ENCODE measurements around the gene NUDT13.
A peak's percentile ranks its signal among the peaks of the same experiment; 100 is the strongest.

The NUDT13 gene

DNA sequence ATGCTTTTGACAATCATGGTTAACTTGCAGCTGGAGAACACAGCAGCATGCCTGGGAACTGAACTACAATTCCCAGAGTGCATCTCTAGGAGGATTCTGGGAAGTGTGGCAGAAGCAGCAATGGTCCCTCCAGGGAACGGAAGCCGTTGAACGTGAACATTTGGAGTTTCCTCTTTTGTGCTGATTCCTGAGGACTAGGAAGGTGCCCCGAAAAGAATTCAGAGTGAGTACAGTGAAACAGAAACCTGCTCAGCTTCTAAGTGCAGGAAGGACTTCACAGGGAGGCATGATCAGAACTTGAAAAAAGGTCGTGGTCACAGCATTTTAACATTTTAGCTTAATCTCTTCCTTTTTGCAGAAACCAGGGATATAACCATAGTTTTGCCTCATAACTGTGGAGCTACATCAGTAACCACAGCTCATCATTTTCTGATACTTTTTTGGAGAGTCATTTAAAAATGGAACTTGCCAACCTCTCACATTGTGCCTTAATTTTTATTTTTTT is at the start of gene NUDT13:
TSS of gene NUDT13 (plus strand) at position 111 of the 505 bp plus-strand sequence. CDS start 3,911 bp downstream, outside the sequence.
- no peak for DNase-seq

DNA sequence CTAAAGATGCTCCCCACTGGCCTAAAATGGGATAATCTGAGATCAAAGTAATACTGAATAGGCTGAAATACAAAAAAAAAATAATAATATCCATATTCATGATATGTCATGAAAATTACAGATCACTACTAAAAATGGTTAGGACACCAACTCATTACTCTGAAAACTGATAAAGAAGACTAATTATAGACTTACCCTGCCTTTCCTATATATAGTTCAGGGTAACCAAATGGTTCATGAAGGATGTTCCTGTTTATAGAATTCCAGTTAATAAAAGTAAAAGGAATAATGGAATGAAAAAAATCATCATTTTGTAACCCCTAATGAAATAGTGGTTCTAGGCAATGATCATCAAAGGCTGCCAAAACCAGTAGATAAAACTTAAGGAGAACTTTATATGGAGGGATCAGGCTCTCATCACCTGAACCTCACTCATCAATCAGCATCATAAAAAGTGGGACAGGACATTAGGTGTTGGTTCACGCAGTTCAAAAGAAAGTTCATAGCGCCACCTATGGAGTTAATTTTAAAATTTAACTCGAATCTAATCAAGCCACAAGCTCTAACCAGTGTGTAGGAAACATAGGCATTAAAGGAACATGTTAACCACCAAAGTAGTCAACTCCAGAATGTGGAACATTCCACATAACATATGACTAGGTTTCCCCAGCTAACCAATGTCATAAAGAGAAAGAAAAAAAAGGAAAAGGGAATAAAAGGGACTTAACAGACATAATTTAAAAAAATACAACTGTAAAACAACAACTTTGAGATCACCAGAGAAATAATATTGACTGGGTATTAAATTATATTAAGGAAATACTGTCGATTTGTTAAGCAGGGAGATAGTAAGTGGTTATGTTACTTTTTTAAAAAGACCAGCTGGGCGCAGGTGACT is 49.3 kb upstream of the NUDT13 start:
- DNase-seq: no peak

DNA sequence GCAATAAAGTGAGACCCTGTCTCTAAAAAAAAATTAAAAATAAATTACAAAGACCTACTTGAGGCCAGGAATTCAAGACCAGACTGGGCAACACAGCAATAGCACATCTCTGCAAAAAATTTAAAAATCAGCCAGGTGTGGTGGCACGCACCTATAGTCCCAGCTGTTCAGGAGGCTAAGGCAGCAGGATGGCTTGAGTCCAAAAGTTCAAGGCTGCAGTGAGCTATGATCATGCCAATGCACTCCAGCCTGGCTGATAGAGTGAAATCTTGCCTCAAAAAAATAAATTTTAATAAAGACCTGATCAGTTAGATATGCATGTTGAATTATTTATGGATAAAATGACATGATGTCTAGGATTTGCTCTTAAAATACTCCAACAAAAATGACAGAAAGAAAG is 48.5 kb upstream of the NUDT13 start:
- DNase-seq: no peak

DNA sequence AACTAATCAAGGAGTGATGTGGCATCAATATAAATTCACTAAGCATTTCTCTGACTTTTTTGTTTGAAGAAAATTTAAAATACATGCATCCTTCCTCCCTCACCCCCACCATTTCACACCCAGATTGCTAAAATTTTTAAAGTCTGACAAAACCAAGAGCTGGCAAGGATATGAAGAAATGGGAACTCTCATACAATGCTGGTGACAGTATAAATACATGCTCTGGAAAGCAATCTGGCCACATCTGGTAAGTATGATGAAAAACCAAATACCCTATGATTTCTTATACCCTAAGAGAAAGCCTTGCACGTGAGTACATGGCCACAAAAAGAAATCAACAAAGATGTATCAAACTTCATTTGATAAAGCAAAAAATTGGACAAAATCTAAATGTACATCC is 44.8 kb upstream of the NUDT13 start:
- no peak for DNase-seq

DNA sequence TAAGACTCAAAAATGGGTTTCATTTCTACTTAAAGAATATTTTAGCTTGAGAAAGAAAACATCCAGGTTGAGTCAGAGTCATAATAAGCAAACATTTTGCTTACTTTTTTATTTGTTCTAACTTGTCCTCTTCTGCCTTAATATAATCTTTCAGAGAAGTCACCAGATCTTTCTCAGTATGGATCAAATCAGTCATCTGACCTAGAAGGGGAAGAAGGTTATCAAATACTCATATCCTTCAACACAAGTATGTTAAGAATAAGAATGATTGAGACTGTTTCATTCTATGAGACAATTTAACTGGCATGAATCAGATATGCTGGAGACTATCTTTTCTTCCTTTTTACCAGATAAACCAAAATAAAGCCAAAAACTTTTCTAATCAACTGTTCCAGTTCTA is 36.6 kb upstream of the NUDT13 start:
- no peak for DNase-seq

DNA sequence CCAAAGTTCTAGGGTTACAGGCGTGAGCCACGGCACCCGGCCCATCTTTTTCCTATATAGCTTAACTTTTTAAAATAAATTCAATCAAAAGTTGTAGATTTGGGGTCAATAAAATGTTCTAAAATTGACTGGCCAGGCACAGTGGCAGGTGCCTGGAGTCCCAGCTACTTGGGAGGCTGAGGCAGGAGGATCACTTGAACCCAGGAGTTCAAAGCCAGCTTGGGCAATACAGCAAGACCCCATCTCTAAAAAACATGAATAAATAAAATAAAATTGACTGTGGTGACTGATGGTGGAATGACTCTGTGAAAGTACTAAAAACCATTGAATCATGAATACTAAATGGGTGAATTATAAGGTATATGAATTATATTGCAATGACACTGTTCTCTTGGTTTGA is 34.4 kb upstream of the NUDT13 start:
- no peak for DNase-seq

DNA sequence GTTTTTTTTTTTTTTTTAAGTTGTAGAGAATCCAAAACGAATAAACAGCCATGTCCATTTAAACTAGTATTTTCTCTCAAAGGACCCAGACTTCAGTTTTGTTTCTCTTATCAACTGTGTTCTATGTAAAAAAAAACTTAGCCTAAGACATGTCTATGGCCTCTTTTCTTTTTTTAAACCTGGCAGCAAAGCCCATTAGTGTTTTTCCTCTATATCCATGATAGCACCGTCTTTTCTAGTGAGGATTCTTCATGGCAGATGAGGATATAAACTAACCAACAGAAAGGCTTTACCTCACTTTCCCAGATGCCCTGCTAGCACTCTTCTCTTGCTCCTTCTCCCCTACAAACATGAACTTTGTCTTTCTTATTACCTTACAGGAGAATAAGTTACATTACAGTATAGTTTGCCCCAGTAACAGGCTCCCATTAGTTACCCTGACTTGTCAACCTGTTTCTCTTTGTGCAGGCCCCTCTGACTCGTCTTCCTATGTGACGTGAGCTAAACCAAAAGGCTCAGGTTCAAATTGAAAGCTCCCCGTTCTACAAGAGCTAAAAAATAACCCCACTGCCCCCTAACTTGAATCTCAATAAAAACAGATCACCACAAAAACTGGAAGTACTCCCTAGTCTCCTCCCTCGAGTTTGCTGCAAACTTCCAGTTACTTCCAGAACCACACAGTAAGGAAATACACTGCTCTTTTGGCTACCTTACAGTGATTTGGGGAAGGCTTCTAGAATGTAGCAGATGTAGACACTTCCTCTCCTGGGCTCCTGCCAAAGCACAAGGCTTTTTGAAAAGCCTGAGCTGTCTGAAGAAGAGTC is 33.7 kb upstream of the NUDT13 start:
- no peak for DNase-seq

DNA sequence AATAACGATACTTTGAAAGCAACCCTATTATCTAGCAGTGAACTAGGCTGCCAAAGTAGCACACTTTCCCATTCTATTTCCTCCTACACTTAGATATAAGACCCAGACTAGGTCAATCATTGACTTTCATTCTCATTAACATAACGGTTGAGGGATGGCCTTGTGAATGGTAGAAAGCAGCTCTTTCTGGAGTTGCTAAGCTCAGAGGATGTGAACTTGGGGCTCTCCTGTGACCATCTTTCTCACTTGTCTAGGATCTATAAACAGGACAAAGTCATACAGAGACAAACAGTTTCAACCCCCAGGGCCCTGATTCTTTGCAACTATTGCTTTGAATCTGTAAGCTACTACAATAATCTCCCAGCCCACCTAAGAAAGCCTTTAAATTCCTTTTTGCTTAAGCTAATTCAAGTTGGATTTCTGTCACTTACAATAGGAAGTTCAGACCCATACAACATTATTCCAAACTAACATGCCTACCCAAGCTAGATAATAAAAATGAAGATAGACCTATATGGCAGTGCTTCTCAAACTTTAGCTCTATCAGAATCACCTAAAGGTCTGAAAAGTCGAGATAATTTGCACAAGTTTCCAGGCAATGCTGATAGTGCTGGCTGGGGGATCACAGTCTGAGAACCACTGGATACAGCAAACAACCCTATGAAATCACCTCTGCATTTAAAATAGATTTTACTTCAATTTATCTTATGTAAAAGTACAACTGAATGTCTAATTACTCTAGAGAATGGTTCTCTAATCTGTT is 30.3 kb upstream of the NUDT13 start:
- no peak for DNase-seq

DNA sequence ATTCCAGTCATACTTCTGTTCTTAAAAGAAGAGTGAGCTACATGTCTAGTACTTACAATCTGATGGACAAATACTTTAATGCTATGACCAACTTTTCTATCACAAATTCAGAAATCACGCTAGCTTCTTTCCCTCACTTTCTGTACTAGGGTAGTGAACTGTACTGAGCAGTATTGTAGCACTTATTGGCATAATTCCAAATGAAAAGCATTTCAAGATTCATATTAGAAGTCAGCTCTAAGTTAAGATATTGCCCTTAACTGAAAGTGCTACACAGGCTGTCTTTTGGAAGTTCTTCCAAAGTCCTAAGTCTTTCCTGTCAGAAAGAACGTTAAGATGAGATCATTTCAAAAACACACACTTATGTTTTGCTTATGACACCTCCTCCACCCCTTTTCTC is 27.0 kb upstream of the NUDT13 start:
- no peak for DNase-seq

DNA sequence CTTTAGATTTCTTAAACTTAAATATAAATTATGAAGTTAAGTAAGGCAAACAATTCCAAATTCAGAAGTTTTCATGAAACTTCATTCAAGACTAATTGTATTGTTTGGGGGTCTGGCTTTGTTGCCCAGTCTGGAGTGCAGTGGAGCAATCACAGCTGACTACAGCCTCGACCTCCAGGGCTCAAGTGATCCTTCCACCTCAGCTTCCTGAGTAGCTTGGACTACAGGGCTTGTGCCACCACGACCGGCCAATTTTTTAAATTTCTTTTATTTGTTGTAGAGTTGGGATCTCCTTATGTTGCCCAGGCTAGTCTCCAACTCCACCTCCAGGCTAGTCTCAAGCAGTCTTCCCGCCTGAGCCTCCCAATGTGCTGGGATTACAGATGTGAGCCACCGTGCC is 26.0 kb upstream of the NUDT13 start:
- no peak for DNase-seq

DNA sequence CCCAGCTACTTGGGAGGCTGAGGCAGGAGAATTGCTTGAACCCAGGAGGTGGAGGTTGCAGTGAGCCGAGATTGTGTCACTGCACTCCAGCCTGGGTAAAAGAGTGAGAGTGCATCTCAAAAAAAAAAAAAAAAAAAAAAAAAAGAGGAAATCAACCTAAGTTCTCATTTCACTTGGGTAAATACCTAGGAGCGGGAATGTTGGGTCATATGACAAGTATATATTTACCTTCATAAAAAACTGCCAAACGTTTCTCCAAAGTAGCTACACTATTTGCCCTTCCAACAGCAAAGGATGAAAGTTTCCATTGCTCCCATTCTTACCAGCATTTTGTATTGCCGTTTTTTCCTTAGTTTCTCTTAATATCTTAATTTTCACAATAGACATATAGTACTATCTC is 23.4 kb upstream of the NUDT13 start:
- no peak for DNase-seq

DNA sequence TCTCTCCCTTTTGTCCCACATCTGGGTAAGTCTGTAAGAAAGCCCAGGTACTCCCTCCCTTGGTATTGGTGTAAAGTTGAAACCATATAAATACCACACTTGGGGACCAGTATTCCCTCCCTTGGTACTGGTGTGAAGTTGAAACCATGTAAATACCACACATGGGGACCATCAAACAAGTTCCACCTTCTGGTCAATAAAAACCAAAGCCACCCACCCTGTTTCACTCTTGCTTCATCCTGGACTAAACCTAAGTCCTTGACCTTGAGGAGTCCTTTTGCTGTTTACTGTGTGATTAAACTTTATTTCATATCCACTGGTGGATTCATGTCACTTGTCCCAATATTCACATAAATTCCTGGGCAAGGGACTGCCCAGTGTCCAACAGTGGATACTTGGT is 22.0 kb upstream of the NUDT13 start:
- no peak for DNase-seq

DNA sequence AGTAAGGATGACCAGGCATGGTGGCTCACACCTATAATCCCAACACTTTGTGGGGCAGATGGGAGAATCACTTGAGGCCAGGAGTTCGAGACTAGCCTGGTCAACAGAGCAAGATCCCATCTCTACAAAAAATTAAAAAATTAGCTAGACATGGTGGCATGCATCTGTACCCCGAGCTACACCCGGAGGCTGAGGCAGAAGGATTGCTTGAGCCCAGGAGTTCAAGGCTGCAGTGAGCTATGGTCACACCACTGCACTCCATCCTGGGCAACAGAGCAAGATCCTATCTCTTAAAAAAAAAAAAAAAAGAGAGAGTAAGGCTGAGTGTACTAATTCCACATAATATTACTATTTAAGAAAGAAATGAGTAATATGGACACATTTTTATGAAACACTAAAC is 17.4 kb upstream of the NUDT13 start:
- no peak for DNase-seq

DNA sequence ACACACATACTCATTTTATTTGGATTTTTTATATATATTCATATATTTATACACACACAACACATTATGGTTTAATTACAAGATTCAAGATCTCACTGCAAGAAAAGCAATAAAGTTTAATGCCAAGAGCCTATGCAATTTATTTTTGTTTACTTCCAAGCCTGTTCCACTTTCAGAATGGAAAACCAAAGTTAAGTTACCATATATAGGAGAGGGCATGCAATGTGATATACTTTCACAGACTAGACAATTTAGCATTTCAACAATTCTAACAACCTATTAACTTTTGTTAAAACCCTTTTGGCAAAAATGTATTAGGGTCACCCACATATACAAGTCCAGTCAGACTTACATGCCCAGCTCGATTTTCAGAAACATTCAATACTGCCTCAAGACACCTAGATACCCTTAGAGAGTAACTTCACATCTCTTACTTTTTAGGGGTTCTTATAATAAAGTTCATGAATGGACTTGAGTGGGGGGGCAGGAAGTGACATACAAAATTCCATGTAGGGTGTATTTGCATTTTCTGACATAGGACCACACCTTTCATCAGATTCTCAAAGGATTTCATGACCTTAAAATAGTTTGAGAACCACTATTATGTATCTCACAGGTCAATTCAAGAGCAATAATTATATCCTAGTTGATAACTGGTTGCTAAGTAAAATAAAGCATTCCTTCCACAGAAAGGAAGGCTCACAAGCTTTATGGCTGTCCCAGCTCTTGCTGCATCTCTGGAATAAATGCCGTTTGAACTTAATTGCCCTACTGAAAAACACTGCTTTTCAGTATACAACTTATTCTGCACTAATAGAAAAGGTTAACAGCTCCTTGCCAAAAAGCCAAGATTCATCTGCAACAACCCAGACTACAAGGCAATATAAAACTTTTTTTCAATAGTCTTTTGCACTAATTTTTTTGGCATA is 16.1 kb upstream of the NUDT13 start:
- DNase-seq: no peak

DNA sequence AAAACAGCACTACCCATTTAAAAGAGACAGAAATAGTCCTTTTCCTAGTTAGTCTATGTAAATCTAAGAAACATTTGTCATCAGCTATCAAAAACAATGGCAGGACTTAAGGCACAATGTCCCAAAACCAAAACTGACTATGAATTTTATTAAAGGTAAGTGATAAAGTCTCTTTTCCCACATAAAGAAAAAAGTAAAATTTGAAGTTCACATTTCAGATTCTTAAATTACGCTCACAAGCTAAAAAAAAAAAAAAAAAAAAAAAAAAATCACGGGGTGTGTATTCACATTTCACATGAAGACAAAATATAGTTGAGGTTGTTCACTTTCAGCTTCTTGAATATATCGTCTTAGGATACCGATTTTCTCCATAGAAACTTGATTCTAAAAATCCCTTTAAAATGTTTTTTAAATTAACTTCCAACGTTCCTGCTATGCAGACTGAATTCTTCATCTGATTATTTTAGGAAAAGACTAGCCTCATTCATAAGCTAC is 15.2 kb upstream of the NUDT13 start:
- DNase-seq: no peak

DNA sequence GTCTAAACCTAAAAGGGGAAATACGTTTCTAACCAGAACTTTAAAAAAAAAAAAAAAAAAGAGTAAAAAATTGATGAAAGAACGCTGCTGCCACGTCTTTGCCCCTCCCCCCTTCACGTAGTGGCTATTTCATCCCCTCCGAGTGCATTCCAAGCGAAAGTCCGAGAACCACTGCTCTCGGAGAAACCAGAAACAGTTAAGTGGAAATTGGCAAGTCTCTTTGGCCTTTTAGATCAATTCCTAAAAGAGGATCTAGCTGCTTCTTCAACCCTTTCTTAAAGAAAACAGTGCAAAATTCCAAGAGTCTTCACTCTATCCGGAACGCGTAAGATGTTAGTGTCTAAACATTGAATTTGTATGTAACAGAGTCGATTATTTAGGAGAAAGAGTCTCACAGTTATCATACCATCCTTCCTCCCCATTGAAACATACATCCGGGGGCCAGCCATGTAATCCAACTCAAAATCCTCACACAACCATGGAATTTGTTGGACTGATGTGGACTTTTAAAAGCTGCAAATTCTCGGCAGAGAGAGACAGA is 14.7 kb upstream of the NUDT13 start:
- peak; percentile 30 for DNase-seq

DNA sequence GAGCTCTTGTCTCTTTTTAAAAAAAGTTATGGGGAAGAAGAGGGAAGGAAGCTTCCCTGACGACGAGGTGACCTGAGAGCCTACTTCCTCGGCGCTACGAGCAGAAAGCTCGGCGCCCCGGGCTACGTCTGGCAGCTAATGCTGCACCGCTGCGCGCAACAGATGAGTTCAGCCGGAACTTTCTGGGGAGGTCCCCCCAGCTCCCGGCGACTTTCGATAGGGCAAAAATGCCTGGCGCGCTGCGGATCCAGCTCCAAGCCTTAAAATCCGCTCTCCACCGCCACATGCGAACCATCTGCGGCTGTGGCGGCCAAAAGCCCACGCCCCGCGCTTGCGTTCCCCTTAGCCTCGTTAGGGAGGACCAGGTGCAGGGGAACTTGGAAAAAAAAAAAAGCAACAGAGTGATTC is 14.2 kb upstream of the NUDT13 start:
- DNase-seq: peak; percentile 52

DNA sequence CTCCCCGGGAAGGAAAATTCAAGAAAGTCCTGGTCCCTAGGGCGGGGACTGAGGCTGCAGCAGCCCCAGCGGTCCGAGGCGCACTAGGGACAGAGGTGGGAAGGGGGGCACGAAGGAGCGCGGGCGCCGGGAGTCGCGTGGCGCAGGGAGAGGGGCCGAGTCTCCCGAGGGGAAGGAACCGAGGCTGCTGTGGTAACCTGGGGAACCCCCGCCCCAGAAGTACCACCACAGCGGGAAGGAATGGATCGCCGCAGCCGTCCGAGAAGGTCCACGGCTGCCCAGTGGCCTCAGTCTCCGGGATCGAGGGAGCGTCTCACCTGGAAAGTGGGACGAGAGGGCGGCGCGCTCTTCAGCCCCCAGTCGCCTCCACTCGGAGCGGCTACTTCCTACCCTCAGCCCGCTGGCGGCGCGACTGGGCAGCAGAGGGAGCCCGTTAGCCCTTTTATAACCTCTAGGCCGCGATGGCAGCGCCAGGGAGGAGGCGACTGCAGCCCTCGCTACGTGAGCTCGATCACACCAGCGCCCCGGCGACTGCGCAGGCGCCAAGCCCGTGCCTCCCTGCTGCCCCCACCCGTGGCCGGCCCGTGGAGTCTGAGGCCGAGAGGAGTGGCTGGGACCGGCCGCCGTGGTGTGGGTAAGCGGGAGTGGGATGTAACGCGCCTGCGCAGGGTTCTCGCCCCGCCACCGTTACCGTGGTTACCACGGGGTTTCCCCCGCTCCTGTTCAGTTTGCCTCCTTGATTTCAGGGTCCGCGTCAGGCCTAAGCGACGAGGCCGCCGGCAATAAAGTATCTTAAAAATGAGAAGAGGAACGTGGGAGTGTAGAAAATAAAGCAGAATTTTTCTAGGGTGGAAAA is 13.6 kb upstream of the NUDT13 start, which contains the start of gene P4HA1:
TSS of gene P4HA1 (minus strand) at position 418 of the 856 bp plus-strand sequence. CDS start 21,983 bp downstream, outside the sequence.
- peak; percentile 98 for DNase-seq

DNA sequence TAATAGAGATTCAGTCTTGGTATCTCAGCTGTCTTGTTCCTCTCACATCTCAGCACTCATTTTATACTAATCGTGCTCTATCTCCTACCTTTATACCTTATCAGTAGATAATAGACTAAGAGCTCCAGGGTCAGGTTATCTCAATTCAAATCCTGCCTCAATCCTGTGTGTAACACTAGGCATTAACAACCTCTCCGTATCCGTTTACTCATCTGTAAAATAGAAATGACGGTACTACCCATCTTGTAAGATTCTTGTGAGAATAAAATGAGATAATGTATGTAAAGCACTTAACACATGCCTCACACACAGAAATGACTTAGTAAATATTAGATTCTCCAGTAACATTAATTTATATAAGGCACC is 13.0 kb upstream of the NUDT13 start:
- no peak for DNase-seq

DNA sequence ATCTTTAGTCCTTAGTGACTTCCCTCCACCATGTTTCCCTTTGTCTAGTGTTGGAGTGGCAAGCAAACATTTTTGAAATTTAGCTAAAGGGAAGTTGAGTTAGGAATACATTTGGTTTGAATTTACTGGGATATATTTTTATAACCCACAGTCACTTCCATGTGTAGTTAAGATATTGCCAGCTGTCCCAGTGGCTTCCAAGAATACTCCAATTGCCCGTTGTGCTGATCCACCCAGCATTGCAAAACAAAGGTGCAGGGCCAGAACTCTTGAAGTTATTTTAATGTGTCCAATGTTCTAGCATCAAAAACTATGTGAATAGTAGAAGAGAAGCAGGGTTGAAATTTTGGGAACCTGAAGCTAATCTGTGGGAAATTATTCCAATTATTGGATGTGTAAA is 11.1 kb upstream of the NUDT13 start:
- no peak for DNase-seq

All from NK-92 treated with Interleukin-12 subunit alpha and Interleukin-12 subunit beta, amount 100 ng/mL, for 24 hours (cell line).